Stimulated activated CD8-positive, alpha-beta memory T cell treated with anti-CD3 and anti-CD28 coated beads, Interleukin-4, amount 100 ng/mL, for 1 hour (primary cell): ENCODE measurements around the gene IL36A.

Experiments used
- DNase-seq, 2 donors: peaks; one replicate each; pipeline ENCODE4 v3.0.0-alpha.2; 2020; ENCODE audit warnings: low read depth in 2 of 2, low spot score in 1 of 2

The IL36A gene

DNA sequence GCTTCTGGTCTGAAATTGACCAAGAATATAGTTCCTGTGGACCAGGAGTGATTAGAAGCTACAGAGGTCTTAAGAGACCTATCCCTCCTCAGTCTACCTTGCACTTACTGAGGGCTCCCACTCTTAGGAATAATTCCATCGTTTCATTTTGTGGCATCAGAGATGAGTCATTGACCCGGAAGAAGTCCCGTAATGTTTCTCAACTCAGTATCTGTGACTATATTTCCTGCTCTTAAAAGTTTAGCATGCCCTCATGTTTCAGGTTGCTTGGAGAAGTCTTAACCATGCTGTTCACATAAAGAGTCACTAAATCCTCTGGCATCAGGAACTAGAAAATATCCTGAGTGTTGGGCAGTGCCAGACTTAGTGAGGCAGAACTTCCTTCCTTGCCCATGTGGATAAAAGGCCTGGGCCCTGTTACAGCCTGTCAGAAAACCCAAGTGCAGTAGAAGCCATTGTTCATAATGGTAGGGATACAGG lies at the start of gene IL36A:
TSS of gene IL36A (plus strand) at position 430 of the 480 bp plus-strand sequence. CDS start 413 bp downstream, outside the sequence.
- DNase-seq, result no peak

- no peak for DNase-seq
Measured at GRCh38 chr2:112957511-112957910, 47.7 kb upstream of the IL36A start.

- no peak for DNase-seq
Measured at GRCh38 chr2:112958428-112959108, 46.7 kb upstream of the IL36A start.

DNA sequence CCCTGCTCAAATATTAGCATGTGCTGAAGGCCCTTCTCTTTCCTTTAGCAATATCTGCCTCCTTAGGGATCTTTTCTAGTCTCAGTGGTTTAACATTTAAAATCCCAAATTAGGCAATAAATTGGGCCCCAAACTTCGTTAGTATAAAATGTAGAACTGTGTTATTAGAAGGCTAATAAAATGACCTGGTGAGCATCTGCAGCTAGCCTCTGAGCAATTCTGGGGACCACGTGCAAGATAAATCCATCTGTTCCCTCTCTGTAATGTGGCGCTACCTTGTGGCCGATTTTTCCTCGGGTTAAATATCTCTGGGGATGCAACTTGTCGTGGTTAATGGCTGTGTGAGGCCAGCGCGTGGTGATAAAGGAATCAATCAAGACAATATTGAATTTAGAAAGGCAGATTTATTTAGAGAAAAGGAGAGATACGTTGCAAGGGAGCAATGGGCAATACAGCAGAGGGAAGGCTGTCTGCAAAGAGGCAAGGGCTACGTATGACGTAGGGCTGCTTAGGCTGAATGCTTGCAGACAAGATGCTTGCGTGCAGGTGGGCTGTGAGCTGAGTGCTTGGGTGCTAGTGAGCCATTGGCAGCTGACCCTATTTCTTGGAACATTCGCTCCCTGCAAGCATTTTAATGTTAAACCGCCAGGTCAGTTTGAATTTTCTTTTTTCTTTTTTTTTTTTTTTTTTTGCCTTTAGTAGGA lies 46.0 kb upstream of the IL36A start:
- no peak for DNase-seq

DNA sequence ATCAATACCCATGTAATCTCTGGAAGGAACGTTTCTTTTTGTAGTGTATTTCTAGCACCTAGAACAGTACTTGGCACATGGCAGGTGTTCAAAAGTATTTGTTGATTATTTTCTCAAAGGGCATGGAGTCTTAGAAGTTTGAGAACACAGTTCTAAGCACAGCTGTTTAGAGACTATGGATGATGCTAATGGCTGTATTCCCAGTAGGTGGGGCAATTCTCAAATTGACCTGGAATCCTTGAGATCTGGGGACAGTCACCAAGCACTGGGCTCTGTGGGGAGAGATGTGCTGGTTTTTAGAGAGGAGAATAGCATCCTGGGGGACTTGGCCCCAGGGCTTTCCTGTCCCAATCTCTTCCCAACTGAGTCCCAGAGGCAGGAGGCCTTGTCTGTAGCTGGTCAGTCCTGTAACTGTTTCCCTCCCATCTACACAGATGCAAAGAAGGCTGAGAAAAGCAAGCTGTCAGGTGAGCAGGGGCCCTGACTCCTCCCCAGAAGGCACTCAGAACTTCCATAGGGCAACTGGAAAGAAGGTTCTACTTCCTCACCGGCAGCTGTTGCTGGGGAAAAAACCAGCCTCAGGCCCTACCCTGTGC lies 44.9 kb upstream of the IL36A start:
- no peak for DNase-seq

- DNase-seq, result no peak
Measured at GRCh38 chr2:112962308-112963175, 42.7 kb upstream of the IL36A start.

DNA sequence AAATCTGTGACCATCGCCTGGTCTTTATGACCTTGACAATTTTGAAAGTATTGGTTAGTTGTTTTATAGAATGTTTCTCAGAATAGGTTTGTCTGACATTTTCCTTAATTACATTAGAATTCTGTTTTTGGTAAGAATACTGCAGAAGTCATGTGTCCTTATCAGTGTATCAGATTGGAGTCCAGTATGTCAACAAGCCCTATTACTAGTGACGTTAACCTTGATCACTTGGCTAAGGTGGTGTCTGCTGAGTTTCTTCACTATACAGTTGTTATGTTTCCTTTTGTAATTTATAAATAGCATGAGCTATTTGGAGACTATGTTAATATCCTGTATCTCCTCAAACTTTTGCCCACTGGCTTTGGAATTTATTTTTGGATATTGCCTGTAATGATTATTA lies 38.2 kb upstream of the IL36A start:
- DNase-seq, result no peak

DNA sequence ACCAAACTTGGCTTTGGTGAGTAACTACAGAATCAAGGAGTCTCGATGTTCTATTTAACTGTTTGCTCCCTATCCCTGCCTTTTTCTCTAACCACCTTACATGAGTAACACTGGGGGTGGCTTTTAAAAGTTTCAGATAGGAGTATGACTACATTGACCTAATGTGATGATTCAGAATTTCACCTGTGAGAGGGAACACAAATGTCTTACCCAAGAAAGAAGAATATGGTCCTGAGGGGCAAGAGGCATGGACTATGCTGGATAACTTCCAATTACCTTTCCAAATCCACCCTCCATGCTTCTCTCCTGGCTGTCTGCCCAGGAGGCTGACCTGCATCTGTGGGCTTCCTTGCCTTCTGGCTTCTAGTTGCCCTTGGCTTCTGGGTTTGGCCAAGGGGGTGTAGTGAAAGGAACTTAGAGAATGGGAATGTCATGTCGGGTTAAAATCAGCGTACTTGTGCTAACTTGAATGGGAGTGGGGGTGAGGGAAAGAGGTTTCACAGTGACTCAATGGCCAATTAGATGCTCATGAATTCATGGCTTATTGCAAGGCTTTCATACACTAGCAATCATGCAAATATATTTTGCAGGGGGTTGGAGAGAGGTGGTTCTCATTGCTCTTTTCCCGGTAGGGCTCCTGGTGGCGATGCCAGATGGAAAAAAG lies 32.7 kb upstream of the IL36A start:
- no peak for DNase-seq

DNA sequence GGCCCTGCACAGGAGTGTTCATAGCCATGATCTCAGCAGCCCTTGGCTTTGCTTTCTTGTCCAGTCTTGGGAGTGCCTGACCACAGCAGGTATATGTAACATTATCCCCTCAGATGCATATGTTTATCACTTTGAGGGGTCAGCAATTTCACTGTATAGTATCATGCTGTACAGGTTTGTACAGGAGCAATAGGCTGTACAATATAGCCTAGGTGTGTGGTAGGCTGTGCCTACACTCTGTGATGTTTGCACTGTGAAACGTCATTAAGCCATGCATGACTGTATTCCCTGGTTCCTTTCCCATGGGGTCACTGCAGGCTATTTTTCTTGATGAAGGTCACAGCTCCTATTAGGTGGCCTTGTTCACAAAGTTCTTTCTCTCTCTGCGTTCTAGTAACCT lies 32.1 kb upstream of the IL36A start:
- DNase-seq, result no peak

GRCh38 chr2:112977559-112978056 lies 27.7 kb upstream of the IL36A start, which contains the start of gene IL36G:
TSS of gene IL36G (plus strand) at chr2:112978006. CDS start at chr2:112978639, 633 bp downstream.
- no peak for DNase-seq

- DNase-seq, result no peak
Measured at GRCh38 chr2:112979731-112980130, 25.5 kb upstream of the IL36A start.

DNA sequence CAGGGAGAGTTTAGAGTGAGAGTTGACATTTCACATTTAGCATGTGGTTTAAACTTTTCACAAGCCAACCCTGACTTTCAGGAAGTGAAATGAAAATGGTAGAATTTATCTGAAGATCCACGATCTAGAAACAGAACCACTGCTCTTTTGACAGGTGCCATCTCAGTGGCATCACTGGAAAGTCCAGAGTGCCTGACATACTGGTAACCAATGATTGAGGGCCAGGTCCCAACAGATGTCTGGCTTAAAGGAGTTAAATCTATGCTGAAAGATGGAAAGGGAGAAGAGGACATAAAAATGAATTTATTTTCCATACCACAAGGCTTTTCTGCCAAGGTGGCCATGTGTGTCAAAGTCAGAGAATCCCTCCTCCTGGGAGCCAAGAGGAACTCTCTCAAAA lies 24.7 kb upstream of the IL36A start:
- no peak for DNase-seq

GRCh38 chr2:112985090-112985489 lies 20.2 kb upstream of the IL36A start:
- DNase-seq, result no peak

DNA sequence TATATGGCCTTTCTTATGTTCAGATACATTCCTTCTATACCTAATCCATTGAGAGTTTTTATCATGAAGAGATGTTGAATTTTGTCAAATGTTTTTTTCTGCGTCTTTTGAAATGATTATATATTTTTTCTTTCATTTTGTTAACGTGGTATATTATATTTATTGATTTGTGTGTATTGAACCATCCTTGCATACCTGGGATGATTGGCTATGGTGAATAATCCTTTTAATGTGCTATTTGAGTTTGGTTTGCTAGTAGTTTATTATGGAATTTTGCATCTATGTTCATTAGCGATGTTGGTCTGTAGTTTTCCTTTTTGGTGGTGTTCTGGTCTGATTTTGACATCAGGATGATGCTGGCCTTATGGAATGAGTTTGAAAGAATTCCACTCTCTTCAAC lies 15.6 kb upstream of the IL36A start:
- DNase-seq, result no peak

- DNase-seq, result no peak
Measured at GRCh38 chr2:112993831-112994230, 11.4 kb upstream of the IL36A start.

GRCh38 chr2:112994648-112995047 lies 10.6 kb upstream of the IL36A start:
- no peak for DNase-seq

GRCh38 chr2:112995346-112995920 lies 9.8 kb upstream of the IL36A start:
- no peak for DNase-seq

GRCh38 chr2:112996635-112997034 lies 8.6 kb upstream of the IL36A start:
- peak; percentile 15 to 40 for DNase-seq

- DNase-seq, result no peak
Measured at GRCh38 chr2:112997151-112997550, 8.1 kb upstream of the IL36A start.

DNA sequence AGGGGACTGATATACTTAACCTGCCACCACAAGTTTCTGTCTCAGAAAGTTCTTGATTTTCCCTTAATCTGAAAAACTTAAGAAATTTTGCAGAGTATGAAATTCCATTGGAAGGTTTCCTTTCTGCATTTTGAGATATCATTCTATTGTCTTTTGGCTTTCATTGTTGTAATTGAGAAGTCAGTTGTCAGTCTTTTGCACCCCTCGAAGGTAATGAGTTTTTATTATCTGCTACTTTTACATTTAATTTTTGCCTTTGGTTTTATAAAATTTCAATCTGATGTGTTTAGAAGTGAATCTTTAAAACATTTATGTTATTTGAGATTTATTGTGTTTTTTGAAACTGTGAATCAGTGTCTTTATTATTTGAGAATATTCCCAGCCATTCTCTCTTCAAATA lies 4.8 kb upstream of the IL36A start:
- no peak for DNase-seq
